CD14-positive monocyte (primary cell): ENCODE data around the gene GAPT. TPM values are rescaled to one million over a fixed set of nuclear protein-coding genes. Genes with fewer than 3 reads are reported as not detected.

Experiments
- DNase-seq, 3 donors: peaks; one replicate each; pipeline ENCODE4 v3.0.0-alpha.2; 2011 to 2022
- H2AFZ ChIP-seq: 2 replicates; pipeline ENCODE4 v1.6.0; 2012; ENCODE audit warnings: mild to moderate bottlenecking, low read depth, low read length, inconsistent platforms; ENCODE audit not compliant: insufficient read depth, poor library complexity, severe bottlenecking
- H3K27ac ChIP-seq, 2 donors: 1 replicate in 1 of 2; 2 replicates in 1 of 2; pipeline ENCODE4 v1.5.1; 2012 to 2013; ENCODE audit warnings: low read length in 2 of 2, control low read depth in 1 of 2, inconsistent platforms in 1 of 2, low read depth in 1 of 2, mild to moderate bottlenecking in 1 of 2
- H3K27me3 ChIP-seq, 2 donors: one replicate each; pipeline versions ENCODE4 v1.6.0 to v1.6.1; 2011 to 2013; ENCODE audit warnings: low read length in 2 of 2; ENCODE audit not compliant: control insufficient read depth in 2 of 2, insufficient read depth in 2 of 2
- H3K36me3 ChIP-seq, 2 donors: replicated peaks in 1 of 2; 1 replicate in 1 of 2; 2 replicates in 1 of 2; pipeline versions ENCODE4 v1.5.1 to v1.6.1; 2012 to 2013; ENCODE audit warnings: low read length in 2 of 2, control low read depth in 1 of 2, inconsistent platforms in 1 of 2, mild to moderate bottlenecking in 1 of 2; ENCODE audit not compliant: insufficient read depth in 2 of 2, control insufficient read depth in 1 of 2
- H3K4me1 ChIP-seq, 2 donors: 1 replicate in 1 of 2; 2 replicates in 1 of 2; pipeline versions ENCODE4 v1.5.1 to v1.6.1; 2012 to 2013; ENCODE audit warnings: low read length in 2 of 2, control low read depth in 1 of 2, inconsistent platforms in 1 of 2, mild to moderate bottlenecking in 1 of 2, moderate library complexity in 1 of 2; ENCODE audit not compliant: insufficient read depth in 2 of 2, control insufficient read depth in 1 of 2
- H3K4me2 ChIP-seq: replicated peaks from 2 replicates; pipeline ENCODE3; 2012; ENCODE audit warnings: low read length, moderate library complexity, mild to moderate bottlenecking; ENCODE audit not compliant: poor library complexity, severe bottlenecking; ENCODE audit errors: extremely low read depth
- H3K4me3 ChIP-seq, 3 experiments: fragments of 200-600 bp in 1 of 3; sonication (generic) in 1 of 3; replicated peaks in 1 of 3; 1 replicate in 2 of 3; 2 replicates in 1 of 3; pipeline ENCODE4 v1.5.1; 2011 to 2013; ENCODE audit warnings: low read length in 3 of 3, mild to moderate bottlenecking in 3 of 3, control low read depth in 2 of 3, low read depth in 2 of 3, inconsistent platforms in 1 of 3, moderate library complexity in 1 of 3
- H3K79me2 ChIP-seq: 2 replicates; pipeline ENCODE4 v1.6.0; 2012; ENCODE audit warnings: mild to moderate bottlenecking, control low read depth, inconsistent platforms, low read length, moderate library complexity; ENCODE audit not compliant: insufficient read depth
- H3K9ac ChIP-seq: 2 replicates; pipeline ENCODE4 v1.6.0; 2017; ENCODE audit warnings: low read length, mild to moderate bottlenecking; ENCODE audit not compliant: insufficient read depth, poor library complexity, severe bottlenecking
- H3K9me3 ChIP-seq, 2 donors: replicated peaks in 1 of 2; 1 replicate in 1 of 2; 2 replicates in 1 of 2; pipeline versions ENCODE4 v1.5.1 to v1.6.1; 2012 to 2013; ENCODE audit warnings: low read length in 2 of 2, control low read depth in 1 of 2; ENCODE audit not compliant: control insufficient read depth in 1 of 2, insufficient read depth in 1 of 2
- H4K20me1 ChIP-seq: 2 replicates; pipeline ENCODE4 v1.6.0; 2012; ENCODE audit warnings: mild to moderate bottlenecking, low read length, control low read depth, moderate library complexity; ENCODE audit not compliant: insufficient read depth
- H3K27ac Mint-ChIP-seq, 7 donors: one replicate each; pipeline ENCODE4 v1.8.0; 2020; ENCODE audit warnings: mild to moderate bottlenecking in 7 of 7, mixed read lengths in 7 of 7, moderate library complexity in 6 of 7, inconsistent platforms in 2 of 7
- H3K27me3 Mint-ChIP-seq, 3 donors: one replicate each; pipeline ENCODE4 v1.8.0; 2021 to 2022; ENCODE audit warnings: low read depth in 3 of 3, mild to moderate bottlenecking in 3 of 3, mixed read lengths in 3 of 3, moderate library complexity in 3 of 3, inconsistent platforms in 1 of 3
- H3K36me3 Mint-ChIP-seq, 2 donors: one replicate each; pipeline ENCODE4 v1.8.0; 2020; ENCODE audit warnings: mixed read lengths in 2 of 2, inconsistent platforms in 1 of 2, mild to moderate bottlenecking in 1 of 2
- H3K4me1 Mint-ChIP-seq: one replicate; pipeline ENCODE4 v1.8.0; 2020; ENCODE audit warnings: mild to moderate bottlenecking, mixed read lengths
- H3K4me3 Mint-ChIP-seq, 2 donors: one replicate each; pipeline ENCODE4 v1.8.0; 2020; ENCODE audit warnings: mild to moderate bottlenecking in 2 of 2, mixed read lengths in 2 of 2, moderate library complexity in 1 of 2
- H3K9me3 Mint-ChIP-seq, 7 donors: one replicate each; pipeline ENCODE4 v1.8.0; 2020 to 2022; ENCODE audit warnings: mixed read lengths in 7 of 7, mild to moderate bottlenecking in 6 of 7, moderate library complexity in 6 of 7, inconsistent platforms in 2 of 7
- WGBS: methylation state at CpG from one replicate; pipeline ENCODE4 v1.1.5; 2013; ENCODE audit warnings: missing lambda C conversion rate; ENCODE audit not compliant: insufficient coverage; 5-methylcytosine and 5-hydroxymethylcytosine counted together
- intact Hi-C, 2 donors: fragments of 100-400 bp; cut with micrococcal nuclease; formaldehyde crosslinking; loops; one replicate each; pipeline versions ENCODE4 v1.15.0 to v1.15.1; 2023
- polyA plus RNA-seq, 3 donors: library from polyadenylated mRNA; depleted of rRNA in 1 of 3; unstranded in 2 of 3; stranded (reverse) in 1 of 3; fragments of 300-500 nt in 2 of 3; fragments of >200 nt in 1 of 3; fragmentation: Illumina TruSeq in 2 of 3; gene quantifications; 1 replicate in 2 of 3; 2 replicates in 1 of 3; pipeline ENCODE4 v1.2.3, GENCODE V29; 2012 to 2021
- TF ChIP-seq, protein P1 (sequence below): fragments of 200-600 bp; IDR thresholded peaks from one replicate; pipeline ENCODE4 v1.8.0; 2022; ENCODE audit warnings: antibody characterized with exemption, mild to moderate bottlenecking

Gene GAPT
- polyA plus RNA-seq, 3 donors: 46.7 to 173 (median 103) TPM

DNA sequence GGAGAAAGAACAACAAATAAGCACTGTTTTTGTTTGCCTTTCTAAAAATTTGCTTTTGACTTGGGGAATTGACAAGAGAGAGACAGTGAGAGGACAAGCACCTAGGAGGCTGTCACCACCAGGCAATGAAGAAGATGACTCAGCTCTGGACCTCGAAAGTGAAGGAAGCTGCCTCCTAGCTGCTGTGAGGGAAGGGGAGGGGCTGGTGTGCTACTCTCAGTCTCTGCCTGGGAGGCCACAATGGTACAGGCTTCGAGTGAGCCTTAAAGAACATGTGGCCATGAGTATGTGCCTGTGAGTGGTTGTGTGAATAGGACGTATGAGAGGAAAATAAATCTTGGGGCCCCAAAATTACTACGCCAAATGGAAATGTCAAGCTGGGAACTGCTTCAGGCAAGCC lies 24.3 kb upstream of the GAPT start:
- Histone ChIP-seq H3K27me3 (no peaks in the 10 kb centered on the region), H4K20me1 (no peaks in the 10 kb centered on the region), H2AFZ (no peak overlapping the region), H3K4me1 (peaks cover 14 to 36% of the 10 kb centered on the region in 2 donors), H3K4me3 (no peak overlapping the region), H3K36me3 (no peaks in the 10 kb centered on the region), H3K27ac (no peak overlapping the region), H3K4me2 (no peak overlapping the region), H3K9me3 (no peaks in the 10 kb centered on the region), H3K79me2 (no peaks in the 10 kb centered on the region), H3K9ac (no peak overlapping the region)
- H3K36me3 Mint-ChIP-seq: no peaks in the 10 kb centered on the region
- peak overlapping the region in 3 of 7 donors; percentile 35 to 85 (median 71) for H3K27ac Mint-ChIP-seq
- intact Hi-C loops: loop anchor here in 1 of 2 donors (10.0 kb wide), 1 partner anchor 1562 kb away; the partner anchor contains the start of gene SETD9
- DNase-seq: peak; percentile 54 to 80 (median 67)
- peaks cover 20% of the 10 kb centered on the region for H3K4me1 Mint-ChIP-seq
- H3K9me3 Mint-ChIP-seq: no peaks in the 10 kb centered on the region
- no peak overlapping the region for H3K4me3 Mint-ChIP-seq
- WGBS: 0% methylated on average over 2 of the region's 4 CpGs
- peaks cover 0 to 3% (median 2%) of the 10 kb centered on the region in 3 donors for H3K27me3 Mint-ChIP-seq
- TF ChIP-seq, protein P1, sequence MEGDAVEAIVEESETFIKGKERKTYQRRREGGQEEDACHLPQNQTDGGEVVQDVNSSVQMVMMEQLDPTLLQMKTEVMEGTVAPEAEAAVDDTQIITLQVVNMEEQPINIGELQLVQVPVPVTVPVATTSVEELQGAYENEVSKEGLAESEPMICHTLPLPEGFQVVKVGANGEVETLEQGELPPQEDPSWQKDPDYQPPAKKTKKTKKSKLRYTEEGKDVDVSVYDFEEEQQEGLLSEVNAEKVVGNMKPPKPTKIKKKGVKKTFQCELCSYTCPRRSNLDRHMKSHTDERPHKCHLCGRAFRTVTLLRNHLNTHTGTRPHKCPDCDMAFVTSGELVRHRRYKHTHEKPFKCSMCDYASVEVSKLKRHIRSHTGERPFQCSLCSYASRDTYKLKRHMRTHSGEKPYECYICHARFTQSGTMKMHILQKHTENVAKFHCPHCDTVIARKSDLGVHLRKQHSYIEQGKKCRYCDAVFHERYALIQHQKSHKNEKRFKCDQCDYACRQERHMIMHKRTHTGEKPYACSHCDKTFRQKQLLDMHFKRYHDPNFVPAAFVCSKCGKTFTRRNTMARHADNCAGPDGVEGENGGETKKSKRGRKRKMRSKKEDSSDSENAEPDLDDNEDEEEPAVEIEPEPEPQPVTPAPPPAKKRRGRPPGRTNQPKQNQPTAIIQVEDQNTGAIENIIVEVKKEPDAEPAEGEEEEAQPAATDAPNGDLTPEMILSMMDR: no peak

DNA sequence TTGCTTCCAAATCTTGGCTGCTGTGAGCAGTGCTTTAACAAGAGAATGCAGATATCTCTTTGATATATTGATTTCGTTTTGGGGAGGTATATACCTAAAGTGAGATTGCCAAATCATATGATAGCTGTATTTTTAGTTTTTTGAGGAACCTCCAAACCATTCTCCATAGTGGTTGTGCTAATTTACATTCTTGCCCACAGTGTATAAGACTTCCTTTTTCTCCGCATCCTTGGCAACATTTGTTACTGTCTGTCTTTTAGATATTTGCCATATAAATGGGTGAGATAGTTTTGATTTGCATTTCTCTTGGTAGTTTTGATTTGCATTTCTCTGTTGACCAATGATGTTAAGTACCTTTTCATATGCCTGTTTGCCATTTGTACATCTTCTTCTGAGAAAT lies 21.3 kb upstream of the GAPT start:
- no peaks in the 10 kb centered on the region for H3K27me3 ChIP-seq
- no peak overlapping the region for H3K27ac ChIP-seq
- H2AFZ ChIP-seq: no peak overlapping the region
- Mint-ChIP-seq H3K4me1 (peaks cover 26% of the 10 kb centered on the region), H3K36me3 (peaks cover 2 to 3% of the 10 kb centered on the region in 2 donors), H3K27me3 (peaks cover 0 to 2% (median 1%) of the 10 kb centered on the region in 3 donors), H3K27ac (peak overlapping the region in 3 of 7 donors; percentile 53 to 81 (median 75)), H3K4me3 (peak overlapping the region in 1 of 2 donors; percentile 35), H3K9me3 (peaks cover 0 to 5% (median 2%) of the 10 kb centered on the region in 7 donors)
- peak; percentile 36 to 48 (median 43) for DNase-seq
- peak overlapping the region; percentile 21 for H3K4me2 ChIP-seq
- no peaks in the 10 kb centered on the region for H3K79me2 ChIP-seq
- peaks cover 14 to 35% of the 10 kb centered on the region in 2 donors for H3K4me1 ChIP-seq
- intact Hi-C loops: loop anchor here (10.0 kb wide), 3 partner anchors 375 to 1565 kb away; partner anchors contain the start of gene SETD9 (in 1 of the 2)
- H3K9me3 ChIP-seq: peaks cover 0 to under 1% of the 10 kb centered on the region in 2 donors
- H3K9ac ChIP-seq: no peak overlapping the region
- no peaks in the 10 kb centered on the region for H4K20me1 ChIP-seq
- TF ChIP-seq, protein P1: no peak
- H3K36me3 ChIP-seq: no peaks in the 10 kb centered on the region
- peak overlapping the region in 1 of 3 experiments; percentile 12 for H3K4me3 ChIP-seq
- no CpG with 5 or more reads among the region's 2 CpGs for WGBS
